Hepatocyte (in vitro differentiated cells): ENCODE data around the gene PAPPA. TPM values are rescaled to one million over a fixed set of nuclear protein-coding genes. Genes with fewer than 3 reads are reported as not detected.

ENCODE experiments used
- DNase-seq: peaks from one replicate; pipeline ENCODE4 v3.0.0-alpha.2; 2016; ENCODE audit warnings: low spot score
- H2AFZ ChIP-seq: fragments of 200-600 bp; sonication (generic); 2 replicates; pipeline ENCODE4 v1.6.0; 2016; ENCODE audit warnings: antibody characterized with exemption, mild to moderate bottlenecking
- H3K27ac ChIP-seq: fragments of 200-600 bp; sonication (generic); 2 replicates; pipeline ENCODE4 v1.5.1; 2016; ENCODE audit warnings: mild to moderate bottlenecking
- H3K27me3 ChIP-seq: fragments of 200-600 bp; sonication (generic); 2 replicates; pipeline ENCODE4 v1.6.1; 2016
- H3K36me3 ChIP-seq: fragments of 200-600 bp; sonication (generic); replicated peaks from 2 replicates; pipeline ENCODE4 v1.5.1; 2016; ENCODE audit warnings: low read depth; ENCODE audit not compliant: insufficient read depth
- H3K4me1 ChIP-seq: fragments of 200-600 bp; sonication (generic); 2 replicates; pipeline ENCODE4 v1.5.1; 2016; ENCODE audit warnings: mild to moderate bottlenecking, moderate library complexity; ENCODE audit not compliant: insufficient read depth
- H3K4me2 ChIP-seq: fragments of 200-600 bp; sonication (generic); 2 replicates; pipeline ENCODE4 v1.6.0; 2016
- H3K4me3 ChIP-seq: fragments of 200-600 bp; sonication (generic); 2 replicates; pipeline ENCODE4 v1.5.1; 2016; ENCODE audit warnings: mild to moderate bottlenecking
- H3K79me2 ChIP-seq: fragments of 200-600 bp; sonication (generic); 2 replicates; pipeline ENCODE4 v1.6.0; 2017; ENCODE audit warnings: mild to moderate bottlenecking
- H3K9me2 ChIP-seq: fragments of 200-600 bp; sonication (generic); replicated peaks from 2 replicates; pipeline ENCODE4 v1.6.0; 2017; ENCODE audit warnings: mild to moderate bottlenecking; ENCODE audit not compliant: insufficient read depth
- H3K9me3 ChIP-seq: fragments of 200-600 bp; sonication (generic); 2 replicates; pipeline ENCODE4 v1.5.1; 2016; ENCODE audit warnings: low read depth, mild to moderate bottlenecking
- H4K20me1 ChIP-seq: fragments of 200-600 bp; sonication (generic); 2 replicates; pipeline ENCODE4 v1.6.0; 2016; ENCODE audit warnings: mild to moderate bottlenecking; ENCODE audit not compliant: insufficient read depth, poor library complexity, severe bottlenecking
- CTCF ChIP-seq: fragments of 200-600 bp; sonication (generic); IDR thresholded peaks from 2 replicates; pipeline ENCODE4 v1.5.1; 2016; ENCODE audit warnings: antibody characterized with exemption, mild to moderate bottlenecking; ENCODE audit not compliant: poor library complexity
- EZH2 ChIP-seq: fragments of 200-600 bp; sonication (generic); IDR thresholded peaks from 2 replicates; pipeline ENCODE4 v1.6.1; 2016; ENCODE audit warnings: antibody characterized with exemption, mild to moderate bottlenecking, borderline replicate concordance
- EZH2phosphoT487 ChIP-seq: fragments of 200-600 bp; sonication (generic); IDR thresholded peaks from one replicate; pipeline ENCODE4 v1.6.1; 2018; ENCODE audit warnings: antibody characterized with exemption, mild to moderate bottlenecking, low read depth, moderate library complexity; ENCODE audit not compliant: unreplicated experiment, severe bottlenecking
- WGBS: methylation state at CpG from one replicate; pipeline ENCODE4 v1.1.6; 2016; ENCODE audit warnings: low lambda C conversion rate; ENCODE audit errors: missing lambda C conversion rate; 5-methylcytosine and 5-hydroxymethylcytosine counted together
- polyA plus RNA-seq: library from polyadenylated mRNA; unstranded; fragments of >200 nt; fragmentation: Nextera tagmentation; extraction: Ambion mirVana; gene quantifications from 2 replicates; pipeline ENCODE4 v1.2.1, GENCODE V29; 2016
- total RNA-seq: library from RNA; depleted of rRNA; stranded (reverse); fragments of >200 nt; gene quantifications from 2 replicates; pipeline ENCODE4 v1.2.3, GENCODE V29; 2014

The PAPPA gene
- total and polyA plus RNA-seq, 2 experiments from 2014 or later = 2.8 to 12.3 TPM

- Histone ChIP-seq H3K27ac (no peak overlapping the region), H4K20me1 (no peaks in the 10 kb centered on the region), H3K36me3 (no peaks in the 10 kb centered on the region), H3K27me3 (no peaks in the 10 kb centered on the region), H3K9me2 (no peaks in the 10 kb centered on the region), H3K4me2 (no peak overlapping the region), H2AFZ (no peak overlapping the region), H3K9me3 (no peaks in the 10 kb centered on the region), H3K79me2 (no peaks in the 10 kb centered on the region), H3K4me3 (no peak overlapping the region), H3K4me1 (no peaks in the 10 kb centered on the region)
- WGBS = 67% methylated on average over 6 of the region's 6 CpGs
- no peak for TF ChIP-seq CTCF
- no peak for DNase-seq
Measured at GRCh38 chr9:116115761-116116353, 37.7 kb upstream of the PAPPA start.

GRCh38 chr9:116116393-116116792 is 37.2 kb upstream of the PAPPA start:
- H3K4me1 ChIP-seq = no peaks in the 10 kb centered on the region
- H3K79me2 ChIP-seq = no peaks in the 10 kb centered on the region
- no peak for DNase-seq
- no peak overlapping the region for H2AFZ ChIP-seq
- H3K4me2 ChIP-seq = no peak overlapping the region
- H4K20me1 ChIP-seq = no peaks in the 10 kb centered on the region
- H3K36me3 ChIP-seq = no peaks in the 10 kb centered on the region
- H3K9me3 ChIP-seq = no peaks in the 10 kb centered on the region
- no peak overlapping the region for H3K27ac ChIP-seq
- no peak overlapping the region for H3K4me3 ChIP-seq
- no peaks in the 10 kb centered on the region for H3K9me2 ChIP-seq
- H3K27me3 ChIP-seq = no peaks in the 10 kb centered on the region
- TF ChIP-seq CTCF = no peak
- no peak for TF ChIP-seq EZH2phosphoT487
- no peak for TF ChIP-seq EZH2

- H3K36me3 ChIP-seq = no peaks in the 10 kb centered on the region
- no peaks in the 10 kb centered on the region for H3K27me3 ChIP-seq
- no peaks in the 10 kb centered on the region for H3K79me2 ChIP-seq
- TF ChIP-seq EZH2 (no peak), EZH2phosphoT487 (no peak), CTCF (no peak)
- no peak overlapping the region for H3K4me2 ChIP-seq
- no peak overlapping the region for H3K4me3 ChIP-seq
- H2AFZ ChIP-seq = no peak overlapping the region
- DNase-seq = no peak
- no peak overlapping the region for H3K27ac ChIP-seq
- no peaks in the 10 kb centered on the region for H3K9me3 ChIP-seq
- no peaks in the 10 kb centered on the region for H3K9me2 ChIP-seq
- no peaks in the 10 kb centered on the region for H3K4me1 ChIP-seq
- WGBS = 81% methylated on average over 3 of the region's 3 CpGs
- no peaks in the 10 kb centered on the region for H4K20me1 ChIP-seq
Measured at GRCh38 chr9:116123171-116123570, 30.4 kb upstream of the PAPPA start.
